Erythroblast (primary cell): ENCODE measurements around the gene WDR5.

ENCODE experiments used
- DNase-seq, 2 experiments: peaks; one replicate each; lab custom pipeline; 2025; lab: John Stamatoyannopoulos, UW
- GATA1 ChIP-seq: IDR thresholded peaks from 2 replicates; pipeline ENCODE4 v1.6.1; 2011; ENCODE audit warnings: low read depth, mild to moderate bottlenecking, control low read depth, low read length, moderate library complexity
- POLR2A ChIP-seq: IDR thresholded peaks from 2 replicates; pipeline ENCODE4 v1.6.1; 2011; ENCODE audit warnings: mild to moderate bottlenecking, low read length

WDR5 gene

GRCh38 chr9:134127065-134127580 lies 8.8 kb upstream of the WDR5 start:
- no peak for DNase-seq
- TF ChIP-seq POLR2A (no peak), GATA1 (no peak)

GRCh38 chr9:134127616-134128015 lies 8.3 kb upstream of the WDR5 start:
- DNase-seq, result no peak

GRCh38 chr9:134128727-134129679 lies 6.9 kb upstream of the WDR5 start:
- no peak for TF ChIP-seq POLR2A
- TF ChIP-seq GATA1, result no peak
- no peak for DNase-seq

More at GRCh38 chr9:134127616-134128015, 8.3 kb upstream of the WDR5 start:
- TF ChIP-seq POLR2A, result no peak

- TF ChIP-seq GATA1, result no peak
- no peak for TF ChIP-seq POLR2A
- DNase-seq, result no peak
Measured at GRCh38 chr9:134130503-134131375, 5.1 kb upstream of the WDR5 start.

GRCh38 chr9:134131471-134132207 lies 4.2 kb upstream of the WDR5 start:
- DNase-seq, result no peak
- no peak for TF ChIP-seq POLR2A
- TF ChIP-seq GATA1, result no peak

GRCh38 chr9:134132208-134132870 lies 3.5 kb upstream of the WDR5 start:
- no peak for DNase-seq
- TF ChIP-seq POLR2A, result no peak
- no peak for TF ChIP-seq GATA1

- TF ChIP-seq GATA1 (no peak), POLR2A (no peak)
- DNase-seq, result no peak
Measured at GRCh38 chr9:134134949-134135342, 936 bp upstream of the WDR5 start.

- TF ChIP-seq POLR2A, result no peak
- TF ChIP-seq GATA1, result no peak
- peak; percentile 64 to 68 for DNase-seq
Measured at GRCh38 chr9:134136118-134136995, 475 bp downstream of the WDR5 start.

- no peak for TF ChIP-seq POLR2A
- no peak for TF ChIP-seq GATA1
- DNase-seq, result peak in 1 of 2 experiments; percentile 68
Measured at GRCh38 chr9:134136996-134137299, 1.1 kb downstream of the WDR5 start.

- TF ChIP-seq POLR2A, result no peak
- TF ChIP-seq GATA1, result no peak
Measured at GRCh38 chr9:134138292-134138691, 2.4 kb downstream of the WDR5 start.

GRCh38 chr9:134139081-134139480 lies 3.2 kb downstream of the WDR5 start:
- TF ChIP-seq GATA1 (no peak), POLR2A (no peak)
- no peak for DNase-seq

More at GRCh38 chr9:134138292-134138691, 2.4 kb downstream of the WDR5 start:
- no peak for DNase-seq

- DNase-seq, result no peak
- no peak for TF ChIP-seq GATA1
- TF ChIP-seq POLR2A, result no peak
Measured at GRCh38 chr9:134141906-134142305, 6.0 kb downstream of the WDR5 start.
